ENCODE measurements around the gene PLPP3.
"Not testable (repeated sequence)": the region's sequence is repeated elsewhere in the genome, so short reads cannot be mapped to it uniquely, and the experiment has no call there.

The PLPP3 gene

DNA sequence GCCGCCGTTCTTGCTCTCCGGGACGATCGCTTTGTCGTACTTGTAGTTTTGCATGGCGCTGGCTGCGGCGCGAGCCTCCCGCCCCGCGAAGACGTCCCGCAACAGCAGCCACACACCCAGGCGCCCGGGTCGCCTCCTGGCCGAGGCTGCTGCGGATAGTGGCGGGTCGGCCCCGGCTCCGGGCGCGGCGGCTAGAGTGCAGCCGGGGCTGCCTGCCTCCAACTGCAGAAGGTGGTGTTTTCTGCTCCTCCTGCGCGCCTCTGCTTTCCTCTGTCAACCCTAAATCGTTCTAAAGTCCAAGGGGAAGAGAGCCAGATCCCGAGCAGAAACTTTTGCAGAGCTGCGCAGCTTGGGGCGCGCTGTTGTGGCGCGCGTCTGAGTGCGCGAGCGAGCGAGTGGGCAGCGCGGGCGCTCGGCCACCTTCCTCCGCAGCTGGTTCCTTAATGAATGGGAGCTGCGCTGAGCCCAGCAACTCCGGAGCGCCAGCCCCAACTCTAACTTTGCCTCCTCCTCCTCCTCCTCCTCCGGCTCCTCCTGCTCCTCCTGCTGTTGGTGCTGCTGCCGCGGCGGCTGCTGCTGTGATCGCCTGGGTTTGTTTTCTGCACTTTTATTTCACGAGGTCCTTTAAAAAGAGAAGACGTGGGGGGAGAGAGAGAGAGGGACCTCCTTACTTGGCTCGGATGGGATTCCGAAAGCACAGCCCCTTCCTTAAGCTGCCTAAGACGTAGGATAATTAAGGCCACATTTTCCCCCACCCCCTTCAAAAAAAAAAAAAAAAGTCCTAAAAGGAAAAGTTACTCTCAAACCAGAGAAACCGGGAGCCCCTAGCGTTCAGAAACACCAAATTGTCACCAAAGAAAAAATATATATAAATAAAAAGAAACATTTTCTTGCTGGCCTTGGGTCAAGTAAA, at the start of gene PLPP3:
TSS of gene PLPP3 (minus strand) at position 601 of the 913 bp plus-strand sequence. CDS start at position 54, 547 bp downstream.
- peak; percentile 40 to 61 for DNase-seq

DNA sequence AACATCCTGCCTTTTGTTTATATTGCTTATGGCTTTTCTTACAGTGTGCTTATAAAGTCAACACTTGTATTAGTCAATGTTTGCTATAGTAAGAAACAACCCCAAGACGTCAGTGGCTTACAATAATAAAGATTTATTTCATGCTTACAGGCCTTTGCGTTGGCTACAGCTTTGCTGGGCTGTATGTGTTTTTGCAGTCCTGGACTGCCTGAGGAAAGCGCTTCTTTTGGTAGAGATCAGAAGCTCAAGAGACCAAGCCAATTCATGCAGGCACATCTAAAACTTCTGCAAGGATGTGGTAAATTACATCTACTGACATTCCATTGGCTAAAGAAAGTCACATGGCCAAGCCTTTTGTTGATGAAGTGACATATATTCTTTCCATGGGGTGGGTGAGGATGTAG, 48.3 kb upstream of the PLPP3 start:
- DNase-seq, result peak; percentile 29 to 62

DNA sequence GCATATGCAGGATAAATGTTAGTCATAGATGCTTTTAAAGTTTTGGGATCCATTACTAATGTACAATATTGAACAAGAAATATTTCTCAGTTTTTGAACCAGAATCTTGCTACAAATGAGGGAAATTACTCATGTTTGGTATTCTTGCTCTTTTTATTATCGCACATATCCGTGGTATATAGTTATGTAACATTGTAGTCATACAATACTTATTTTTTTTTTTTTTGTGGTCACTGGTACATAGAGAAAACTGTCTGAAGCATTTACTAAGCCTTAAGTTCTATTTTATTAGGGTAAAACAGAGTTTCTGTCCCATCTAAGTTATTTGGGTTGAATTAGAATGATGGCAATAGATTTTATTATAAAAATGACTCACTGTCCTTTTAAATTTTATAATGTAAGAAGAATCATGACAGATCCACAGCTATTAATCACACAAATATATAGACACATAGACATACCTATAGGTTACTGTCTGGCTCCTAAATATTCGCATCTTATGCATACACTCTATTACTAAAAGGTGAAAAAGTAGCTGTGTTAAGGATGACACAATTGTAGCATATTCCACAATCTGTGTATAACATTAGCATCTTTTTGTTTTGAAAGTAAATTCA, 47.8 kb upstream of the PLPP3 start:
- DNase-seq, result no peak

DNA sequence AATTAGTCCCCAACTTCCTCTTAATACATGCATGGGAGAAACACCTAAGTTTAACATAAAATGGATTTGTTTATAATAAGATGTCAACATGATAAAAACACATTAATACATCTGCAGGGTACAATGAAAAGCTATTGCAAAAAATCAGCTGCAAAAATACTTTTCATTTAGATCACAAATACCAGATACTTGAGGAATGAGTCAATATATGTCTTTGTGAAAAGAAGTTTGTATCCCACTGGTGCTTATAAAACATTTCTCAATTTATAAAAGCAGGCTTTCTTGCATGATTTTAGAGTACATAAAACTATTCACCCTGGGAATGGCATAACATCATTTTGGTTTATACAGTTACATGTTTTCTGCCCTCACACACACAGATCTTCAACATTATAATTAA, 47.2 kb upstream of the PLPP3 start:
- DNase-seq, result no peak

DNA sequence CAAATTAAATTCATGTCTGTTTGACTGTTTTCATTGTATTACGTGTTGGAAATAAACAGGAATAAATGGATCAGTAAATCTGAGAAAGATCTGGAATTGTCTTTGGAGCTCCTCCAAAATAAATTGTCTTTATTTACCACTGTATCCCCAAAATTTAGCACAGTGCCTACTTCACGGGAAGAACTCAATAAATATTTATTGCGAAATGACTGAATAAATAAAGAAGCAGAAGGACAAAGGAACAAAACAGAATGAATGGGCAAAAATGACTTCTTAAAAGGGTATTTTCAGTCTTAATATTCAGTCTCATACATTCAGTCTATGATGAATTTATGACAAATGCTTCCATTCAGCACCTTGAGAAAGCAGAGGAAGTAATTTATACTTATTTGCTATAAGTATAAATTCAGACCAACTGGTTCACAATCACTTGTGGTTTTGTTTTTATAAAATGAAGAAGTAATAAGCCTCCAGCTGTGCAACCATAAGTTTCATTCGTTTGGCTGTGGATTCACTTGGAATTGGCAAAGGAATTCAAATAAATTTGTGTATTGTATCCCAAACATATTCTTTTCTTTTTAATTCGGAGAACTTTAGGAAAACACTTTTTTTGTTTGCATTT, 46.6 kb upstream of the PLPP3 start:
- DNase-seq, result no peak

DNA sequence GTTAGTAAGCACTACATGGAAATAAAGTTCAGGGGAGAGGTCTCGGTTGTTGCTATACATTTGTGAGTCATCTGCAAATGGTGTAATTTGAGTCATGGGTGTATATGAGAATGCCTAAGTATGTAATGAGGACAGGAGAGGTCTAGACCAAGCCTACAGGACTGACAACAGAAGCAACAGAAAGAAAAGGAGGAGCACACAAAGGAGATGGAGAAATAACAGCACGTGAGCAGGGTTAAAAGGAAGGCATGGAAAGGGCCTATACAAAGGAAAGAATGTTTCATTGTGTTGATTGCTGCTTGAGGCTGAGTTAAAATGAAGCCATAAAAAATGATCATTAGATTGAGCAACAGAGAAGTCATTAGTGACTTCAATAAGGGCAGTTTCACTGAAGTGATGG, 37.8 kb upstream of the PLPP3 start:
- no peak for DNase-seq

DNA sequence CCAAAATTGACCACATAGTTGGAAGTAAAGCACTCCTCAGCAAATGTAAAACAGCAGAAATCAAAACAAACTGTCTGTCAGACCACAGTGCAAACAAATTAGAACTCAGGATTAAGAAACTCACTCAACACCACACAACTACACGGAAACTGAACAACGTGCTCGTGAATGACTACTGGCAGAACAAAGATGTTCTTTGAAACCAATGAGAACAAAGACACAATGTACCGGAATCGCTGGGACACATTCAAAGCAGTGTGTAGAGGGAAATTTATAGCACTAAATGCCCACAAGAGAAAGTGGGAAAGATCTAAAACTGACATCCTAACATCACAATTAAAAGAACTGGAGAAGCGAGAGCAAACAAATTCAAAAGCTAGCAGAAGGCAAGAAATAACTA, 31.4 kb upstream of the PLPP3 start:
- DNase-seq, result not testable (repeated sequence)

DNA sequence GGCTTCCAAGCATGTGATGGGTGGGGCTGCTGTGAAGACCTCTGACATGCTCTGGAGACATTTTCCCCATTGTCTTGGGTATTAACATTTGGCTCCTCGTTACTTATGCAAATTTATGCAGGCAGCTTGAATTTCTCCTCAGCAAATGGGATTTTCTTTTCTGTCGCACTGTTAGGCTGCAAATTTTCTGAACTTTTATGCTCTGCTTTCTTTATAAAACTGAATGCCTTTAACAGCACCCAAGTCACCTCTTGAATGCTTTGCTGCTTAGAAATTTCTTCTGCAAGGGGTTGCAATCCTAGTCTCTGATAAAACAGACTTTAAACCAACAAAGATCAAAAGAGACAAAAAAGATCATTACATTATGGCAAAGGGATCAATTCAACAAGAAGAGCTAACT, 30.7 kb upstream of the PLPP3 start:
- DNase-seq, result not testable (repeated sequence)

DNA sequence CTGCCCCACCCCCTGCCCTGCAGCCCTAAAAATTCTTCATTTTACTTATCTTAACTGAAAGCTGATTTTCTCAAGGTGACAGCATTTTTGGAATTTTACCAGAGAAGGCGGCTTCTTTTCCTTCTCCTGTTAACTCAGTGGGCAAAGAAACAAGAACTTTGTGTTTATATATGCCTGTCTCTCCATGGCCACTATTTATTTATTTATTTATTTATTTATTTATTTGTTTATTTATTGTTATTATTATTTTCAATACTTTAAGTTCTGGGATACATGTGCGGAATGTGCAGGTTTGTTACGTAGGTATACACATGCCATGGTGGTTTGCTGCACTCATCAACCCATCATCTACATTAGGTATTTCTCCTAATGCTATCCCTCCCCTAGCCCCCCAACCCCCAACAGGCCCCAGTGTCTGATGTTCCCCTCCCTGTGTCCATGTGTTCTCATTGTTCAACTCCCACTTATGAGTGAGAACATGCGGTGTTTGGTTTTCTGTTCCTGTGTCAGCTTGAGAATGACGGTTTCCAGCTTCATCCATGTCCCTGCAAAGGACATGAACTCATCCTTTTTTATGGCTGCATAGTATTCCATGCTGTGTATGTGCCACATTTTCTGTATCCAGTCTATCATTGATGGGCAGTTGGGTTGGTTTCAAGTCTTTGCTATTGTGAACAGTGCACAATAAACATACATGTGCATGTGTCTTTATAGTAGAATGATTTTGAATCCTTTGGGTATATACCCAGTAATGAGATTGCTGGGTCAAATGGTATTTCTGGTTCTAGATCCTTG, 16.2 kb upstream of the PLPP3 start:
- not testable (repeated sequence) for DNase-seq

DNA sequence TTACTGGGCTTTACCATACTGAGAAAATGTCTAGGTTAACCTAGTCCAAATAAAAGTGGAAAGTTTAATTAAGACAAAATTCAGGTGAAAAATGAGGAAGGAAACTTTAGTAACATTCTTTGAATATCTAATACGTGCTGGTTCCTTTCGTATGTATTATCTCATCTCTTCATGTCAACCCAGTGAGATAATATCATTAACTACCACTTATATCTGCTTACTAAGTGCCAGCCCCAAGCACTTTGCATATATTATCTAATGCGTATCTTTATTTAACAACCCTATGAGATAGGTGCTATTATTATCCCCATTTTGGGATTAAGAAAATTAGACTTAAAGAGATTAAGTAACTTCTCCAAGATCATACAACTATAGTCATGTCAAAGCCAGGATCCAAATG, 12.5 kb upstream of the PLPP3 start:
- no peak for DNase-seq

DNA sequence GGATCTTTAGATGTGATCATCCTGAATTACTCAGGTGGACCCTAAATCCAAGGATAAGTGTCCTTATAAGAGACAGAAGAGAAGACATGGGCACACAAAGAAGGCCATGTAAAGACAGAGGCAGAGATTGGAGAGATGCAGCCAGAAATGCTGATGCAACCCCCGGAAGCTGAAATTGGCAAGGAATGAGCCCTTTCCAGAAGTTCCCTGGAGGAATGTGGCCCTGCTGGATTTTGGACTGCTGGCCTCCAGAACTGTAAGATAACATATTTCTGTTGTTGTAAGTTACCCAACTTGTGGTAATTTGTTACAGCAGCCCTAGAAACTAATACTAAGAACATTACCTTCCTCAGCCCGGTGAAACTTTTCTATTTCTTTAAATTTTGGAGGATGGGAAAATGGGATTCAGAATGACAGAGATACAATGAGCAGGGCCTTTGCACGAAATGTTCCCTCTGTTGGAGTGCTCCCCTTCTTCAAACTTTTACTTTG, 11.2 kb upstream of the PLPP3 start:
- no peak for DNase-seq

DNA sequence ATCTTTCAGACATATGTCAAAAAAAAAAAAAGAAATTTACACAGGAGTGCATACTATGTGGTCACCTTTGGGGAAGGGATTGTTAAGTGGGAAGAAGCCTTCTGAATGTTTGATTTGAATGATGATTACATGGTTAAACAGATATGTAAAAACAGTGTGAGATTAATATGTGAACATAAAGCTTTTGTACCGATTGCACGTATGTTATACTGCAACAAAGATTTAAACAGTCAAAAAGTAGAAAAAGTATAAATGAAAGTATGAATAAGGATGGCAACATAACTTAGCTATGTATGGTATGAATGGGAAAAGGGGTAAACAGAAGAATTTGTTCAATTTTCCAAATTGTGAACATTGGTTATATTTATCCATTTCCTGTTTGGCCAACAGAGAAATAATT, 10.0 kb upstream of the PLPP3 start:
- DNase-seq, result no peak

DNA sequence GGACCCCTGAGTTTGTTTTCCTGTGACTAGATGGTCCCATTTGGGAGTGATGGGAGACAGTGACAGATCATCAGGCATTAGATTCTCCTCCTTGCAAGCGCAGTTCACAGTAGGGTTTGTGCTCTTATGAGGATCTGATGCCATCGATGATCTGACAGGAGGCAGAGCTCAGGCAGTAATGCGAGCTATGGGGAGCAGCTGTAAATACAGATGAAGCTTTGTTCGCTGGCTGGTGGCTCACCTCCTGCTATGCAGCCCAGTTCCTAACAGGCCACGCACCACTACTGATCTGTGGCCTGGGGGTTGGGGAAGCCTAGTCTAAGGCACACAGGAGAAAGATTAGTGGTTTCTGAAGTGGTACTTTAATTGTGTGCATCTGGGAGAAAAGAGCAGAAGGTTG, 7.1 kb upstream of the PLPP3 start:
- no peak for DNase-seq

DNA sequence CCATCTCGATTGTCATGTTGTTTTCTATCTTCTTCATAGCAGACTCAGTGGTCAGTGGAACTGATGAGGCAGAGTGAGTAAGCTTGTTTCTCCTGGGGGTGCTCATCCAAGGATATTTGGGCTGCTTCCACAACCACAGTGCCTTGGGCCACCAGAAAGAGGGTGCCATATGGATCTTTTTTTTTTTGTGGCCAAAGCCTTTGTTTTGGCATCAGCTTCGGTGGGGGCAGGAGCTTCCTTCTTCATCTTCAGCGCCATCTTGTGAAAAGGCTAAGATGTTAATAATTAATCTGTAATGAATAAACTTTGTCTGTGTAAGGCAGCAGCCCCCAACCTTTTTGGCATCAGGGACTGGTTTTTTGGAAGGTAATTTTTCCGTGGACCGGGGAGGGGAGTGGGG, 6.6 kb upstream of the PLPP3 start:
- no peak for DNase-seq

DNA sequence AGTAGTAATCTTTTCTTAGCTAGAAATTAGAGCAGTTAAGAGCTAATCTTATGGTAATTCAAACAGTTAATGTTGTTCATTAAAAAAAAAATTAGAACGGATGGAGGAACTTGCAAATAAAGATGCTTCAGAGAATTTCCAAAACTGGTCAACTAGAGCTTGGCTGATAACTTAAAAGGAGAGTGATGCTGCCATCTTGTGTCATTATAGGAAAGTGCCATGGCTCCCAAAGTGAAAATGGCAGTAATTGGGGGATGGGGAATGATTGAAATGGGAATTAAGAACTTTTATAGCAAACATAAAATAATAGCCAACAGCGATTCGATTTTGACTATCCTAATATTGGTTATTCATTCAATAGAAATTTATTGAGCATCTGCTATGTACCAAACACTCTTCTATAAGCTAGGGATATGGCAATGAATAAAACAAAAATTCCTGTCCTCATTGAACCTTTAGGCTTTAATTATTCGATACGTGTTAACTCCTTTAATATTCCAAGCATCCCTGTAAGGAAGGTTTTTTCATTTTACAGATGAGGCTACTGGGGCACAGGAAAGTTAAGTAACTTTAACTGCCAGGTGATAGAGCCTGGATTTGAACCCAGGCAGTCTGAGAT, 5.7 kb upstream of the PLPP3 start:
- DNase-seq, result peak; percentile 42 to 54

DNA sequence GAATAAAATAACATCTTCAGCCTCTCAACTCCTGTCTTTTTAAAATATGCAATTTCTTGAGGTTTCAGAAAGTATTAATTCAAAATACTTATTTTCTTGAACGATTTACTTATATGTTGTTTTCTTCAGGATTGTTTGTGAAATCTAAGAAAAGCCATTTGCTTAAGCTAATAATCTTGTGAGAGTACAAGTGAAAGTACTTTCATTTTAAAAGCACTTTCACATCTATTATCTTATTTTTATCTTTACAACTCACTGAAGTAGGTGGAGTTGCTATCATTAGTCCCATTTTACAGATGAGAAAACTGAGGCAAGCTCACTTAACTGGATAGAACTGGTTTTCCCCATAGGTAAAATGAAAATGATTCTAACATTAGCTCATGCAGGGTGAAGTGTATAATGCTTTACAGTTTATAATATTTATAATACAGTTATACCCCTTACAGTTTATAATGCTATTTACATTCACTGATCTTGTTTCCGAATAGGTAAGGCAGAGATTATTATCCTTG, 4.7 kb upstream of the PLPP3 start:
- no peak for DNase-seq

DNA sequence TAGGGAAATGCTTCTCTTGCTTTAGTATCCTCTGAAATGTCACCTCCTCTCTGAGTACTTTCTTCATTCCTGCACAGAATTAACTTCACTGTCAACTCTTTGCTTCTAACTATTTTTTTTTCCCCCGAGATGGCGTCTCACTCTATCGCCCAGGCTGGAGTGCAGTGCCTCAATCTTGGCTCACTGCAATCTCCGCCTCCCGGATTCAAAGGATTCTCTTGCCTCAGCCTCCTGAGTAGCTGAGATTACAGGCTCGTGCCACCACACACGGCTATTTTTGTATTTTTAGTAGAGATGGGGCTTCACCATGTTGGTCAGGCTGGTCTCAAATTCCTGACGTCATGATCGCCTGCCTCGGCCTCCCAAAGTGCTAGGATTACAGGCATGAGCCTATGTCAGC, 1.4 kb upstream of the PLPP3 start:
- no peak for DNase-seq

DNA sequence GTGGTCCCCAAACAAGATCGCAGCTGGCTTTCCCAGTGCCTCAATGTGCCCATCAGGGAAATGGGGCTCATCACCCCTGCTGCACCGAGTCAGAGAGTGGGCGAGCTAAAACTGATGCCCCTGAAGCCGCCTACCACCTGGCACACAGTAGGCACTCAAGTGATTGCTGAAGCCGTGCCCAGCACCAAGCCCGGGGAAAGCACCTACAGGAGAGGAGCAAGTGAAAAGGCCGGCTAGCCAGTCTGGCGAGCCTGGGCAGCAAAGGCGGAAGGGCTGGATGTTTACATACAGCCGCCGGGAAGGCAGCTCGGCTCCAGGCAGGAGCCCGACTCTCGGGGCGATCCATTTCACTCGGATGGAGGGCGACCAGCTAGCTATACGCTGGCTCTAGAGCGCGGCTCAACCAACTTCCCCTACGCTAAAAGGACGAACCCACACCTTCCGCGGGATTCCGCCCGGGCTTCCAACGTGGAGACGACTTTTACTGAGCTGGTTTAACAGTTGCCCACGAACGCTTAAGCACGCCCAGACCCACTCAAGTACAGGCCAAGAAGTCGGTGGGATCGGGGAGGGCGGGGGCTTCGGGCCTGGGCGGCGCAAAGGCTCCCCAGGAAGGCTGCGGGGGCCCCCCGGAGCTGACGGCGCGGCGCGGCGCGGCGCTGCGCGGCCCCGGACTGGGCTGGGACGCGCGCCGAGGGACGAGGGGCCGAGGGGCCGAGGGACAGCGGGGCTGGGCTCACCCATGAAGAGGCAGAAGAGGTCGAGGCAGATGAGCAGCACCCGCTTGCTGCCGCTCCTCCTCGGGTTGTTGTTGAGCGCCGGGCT, 1.0 kb downstream of the PLPP3 start:
- peak; percentile 30 to 71 for DNase-seq

DNA sequence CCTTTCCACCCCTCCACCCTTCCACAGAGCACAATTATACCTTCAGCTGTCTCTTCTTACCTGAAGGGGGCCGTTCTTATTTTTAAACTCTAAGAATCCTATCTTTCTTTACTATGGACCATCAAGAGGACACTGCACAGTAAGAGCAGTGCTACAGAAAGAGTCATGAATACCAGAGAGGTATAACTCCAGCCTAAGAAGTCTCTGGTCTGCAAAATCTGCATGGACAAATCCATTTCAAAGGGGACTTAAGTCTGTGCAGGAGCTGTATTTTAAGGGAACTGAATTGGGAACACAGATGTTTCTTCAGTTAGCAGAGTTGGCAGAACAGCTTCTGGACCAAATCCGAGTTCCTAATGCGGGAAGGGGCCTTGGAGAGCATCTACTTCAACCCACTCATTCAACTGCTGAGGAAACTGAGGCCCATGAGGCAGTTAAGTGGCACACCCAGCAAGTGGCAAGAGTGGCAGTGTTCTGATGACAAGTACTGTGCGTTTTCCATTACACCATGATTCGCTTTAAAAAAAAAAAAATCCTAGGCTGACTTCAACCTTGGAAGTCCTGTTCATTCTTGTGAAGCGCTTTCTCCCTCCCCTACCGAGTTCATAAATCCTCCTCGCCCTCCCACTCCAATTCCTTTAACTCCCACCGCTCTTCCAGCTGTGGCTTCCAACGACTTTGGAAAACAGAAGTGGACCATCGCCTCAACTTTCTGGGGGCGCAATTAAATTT, 1.8 kb downstream of the PLPP3 start:
- no peak for DNase-seq

DNA sequence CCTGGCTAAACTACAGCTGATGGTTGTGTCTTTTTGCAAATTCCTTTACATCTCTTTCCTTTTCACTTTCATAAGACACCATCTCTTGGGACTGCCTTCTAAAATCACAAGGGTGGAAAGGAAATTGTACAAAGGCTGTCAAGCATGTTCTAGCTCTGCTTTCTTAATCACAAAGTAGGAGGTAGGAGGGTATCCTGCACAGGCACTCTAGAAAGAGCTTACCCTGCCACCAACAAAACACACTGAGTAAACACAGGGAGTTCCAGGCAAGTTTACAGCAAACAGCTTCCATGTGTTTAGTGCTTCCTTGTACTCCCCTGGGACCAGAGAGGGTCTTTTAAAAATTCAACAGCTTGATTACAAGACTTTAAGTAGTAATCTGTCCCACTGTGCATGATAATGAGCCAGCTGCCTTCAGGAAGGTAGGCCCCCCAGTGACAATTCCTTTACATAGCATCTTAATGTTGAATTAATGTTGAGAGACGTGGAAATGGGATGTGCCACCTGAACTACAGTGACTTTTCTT, 2.4 kb downstream of the PLPP3 start:
- peak in 1 of 2 experiments; percentile 18 for DNase-seq

Data from SHP77 (cell line).